HG02852 (cell line): ENCODE data around the gene TMEM183A.

ENCODE experiments used
- ATAC-seq: cut with Tn5 transposase; IDR thresholded peaks from one replicate; pipeline ENCODE4 v1.9.1; 2021; ENCODE audit warnings: mild to moderate bottlenecking, moderate library complexity; ENCODE audit not compliant: unreplicated experiment

Gene TMEM183A

GRCh38 chr1:203044546-203045250 is 37.5 kb downstream of the TMEM183A start:
- no peak for ATAC-seq

GRCh38 chr1:203045336-203045735 is 38.2 kb downstream of the TMEM183A start:
- ATAC-seq = no peak

GRCh38 chr1:203045821-203046594 is 38.8 kb downstream of the TMEM183A start:
- ATAC-seq = no peak

- ATAC-seq = no peak
These were observed 39.9 kb downstream of the TMEM183A start for GRCh38 chr1:203046984-203047630.

- no peak for ATAC-seq
These were observed 40.9 kb downstream of the TMEM183A start for GRCh38 chr1:203048086-203048485.

- no peak for ATAC-seq
These were observed 41.4 kb downstream of the TMEM183A start for GRCh38 chr1:203048555-203049051.

- ATAC-seq = no peak
These were observed 41.9 kb downstream of the TMEM183A start for GRCh38 chr1:203049077-203049476.

GRCh38 chr1:203049576-203050180 is 42.5 kb downstream of the TMEM183A start:
- ATAC-seq = no peak

- no peak for ATAC-seq
These were observed 43.7 kb downstream of the TMEM183A start for GRCh38 chr1:203050826-203051225.

- ATAC-seq = no peak
These were observed 44.7 kb downstream of the TMEM183A start for GRCh38 chr1:203051841-203052324.

- no peak for ATAC-seq
These were observed 45.4 kb downstream of the TMEM183A start for GRCh38 chr1:203052601-203053000.

GRCh38 chr1:203054184-203054583 is 47.0 kb downstream of the TMEM183A start:
- ATAC-seq = no peak

GRCh38 chr1:203054642-203055041 is 47.5 kb downstream of the TMEM183A start:
- no peak for ATAC-seq

- ATAC-seq = no peak
These were observed 48.1 kb downstream of the TMEM183A start for GRCh38 chr1:203055161-203055799.

- no peak for ATAC-seq
These were observed 48.8 kb downstream of the TMEM183A start for GRCh38 chr1:203056012-203056411.

GRCh38 chr1:203056516-203056915 is 49.3 kb downstream of the TMEM183A start:
- ATAC-seq = no peak

GRCh38 chr1:203057911-203058675 is 50.9 kb downstream of the TMEM183A start:
- no peak for ATAC-seq

GRCh38 chr1:203058676-203058935 is 51.4 kb downstream of the TMEM183A start:
- ATAC-seq = no peak

- no peak for ATAC-seq
These were observed 52.3 kb downstream of the TMEM183A start for GRCh38 chr1:203059485-203059884.

GRCh38 chr1:203060115-203060514 is 52.9 kb downstream of the TMEM183A start:
- ATAC-seq = no peak
